ENCODE measurements around the gene PEPD.
"Not testable (repeated sequence)": the region's sequence is repeated elsewhere in the genome, so short reads cannot be mapped to it uniquely, and the experiment has no call there.

The PEPD gene

GRCh38 chr19:33497131-33497777 lies 24.3 kb downstream of the PEPD start:
- no peak for DNase-seq (ENCODE audit: low read depth)

- no peak for DNase-seq (ENCODE audit: low read depth)
These were observed 25.3 kb downstream of the PEPD start for GRCh38 chr19:33496038-33496895.

GRCh38 chr19:33493401-33494275 lies 28.0 kb downstream of the PEPD start:
- DNase-seq (ENCODE audit: low read depth) = no peak

GRCh38 chr19:33492951-33493350 lies 28.6 kb downstream of the PEPD start:
- no peak for DNase-seq (ENCODE audit: low read depth)

GRCh38 chr19:33492090-33492489 lies 29.5 kb downstream of the PEPD start:
- DNase-seq (ENCODE audit: low read depth) = no peak

GRCh38 chr19:33490596-33490995 lies 31.0 kb downstream of the PEPD start:
- DNase-seq (ENCODE audit: low read depth) = not testable (repeated sequence)

GRCh38 chr19:33490041-33490451 lies 31.5 kb downstream of the PEPD start:
- DNase-seq (ENCODE audit: low read depth) = no peak

GRCh38 chr19:33488826-33489225 lies 32.8 kb downstream of the PEPD start:
- no peak for DNase-seq (ENCODE audit: low read depth)

- DNase-seq (ENCODE audit: low read depth) = no peak
These were observed 33.4 kb downstream of the PEPD start for GRCh38 chr19:33487901-33488800.

GRCh38 chr19:33486936-33487811 lies 34.4 kb downstream of the PEPD start:
- no peak for DNase-seq (ENCODE audit: low read depth)

- DNase-seq (ENCODE audit: low read depth) = no peak
These were observed 35.2 kb downstream of the PEPD start for GRCh38 chr19:33486407-33486806.

- no peak for DNase-seq (ENCODE audit: low read depth)
These were observed 37.3 kb downstream of the PEPD start for GRCh38 chr19:33484226-33484774.

- no peak for DNase-seq (ENCODE audit: low read depth)
These were observed 39.1 kb downstream of the PEPD start for GRCh38 chr19:33482476-33482875.

- DNase-seq (ENCODE audit: low read depth) = no peak
These were observed 39.7 kb downstream of the PEPD start for GRCh38 chr19:33481863-33482262.

- not testable (repeated sequence) for DNase-seq (ENCODE audit: low read depth)
These were observed 42.0 kb downstream of the PEPD start for GRCh38 chr19:33479570-33479969.

- no peak for DNase-seq (ENCODE audit: low read depth)
These were observed 43.8 kb downstream of the PEPD start for GRCh38 chr19:33477781-33478180.

- no peak for DNase-seq (ENCODE audit: low read depth)
These were observed 45.4 kb downstream of the PEPD start for GRCh38 chr19:33476151-33476707.

- DNase-seq (ENCODE audit: low read depth) = no peak
These were observed 47.8 kb downstream of the PEPD start for GRCh38 chr19:33473653-33474305.

Measured in stimulated activated CD8-positive, alpha-beta memory T cell treated with anti-CD3 and anti-CD28 coated beads, Interleukin-12 subunit alpha, Interleukin-12 subunit beta, amount 100 ng/mL, for 4 hours (primary cell).